Colon (tissue), 2 donors: ENCODE measurements around the gene AGAP1.

Source experiments
- FAIRE-seq: peaks from 2 replicates; lab custom pipeline; 2012; peaks lifted over from hg19 to GRCh38; lab: Jason Lieb, UNC
- donor health status: control.
- donor health status: control.

AGAP1 gene

GRCh38 chr2:235550378-235550760 lies 56.5 kb downstream of the AGAP1 start:
- no peak for FAIRE-seq

GRCh38 chr2:235550946-235551345 lies 57.1 kb downstream of the AGAP1 start:
- no peak for FAIRE-seq

GRCh38 chr2:235551965-235552364 lies 58.1 kb downstream of the AGAP1 start:
- FAIRE-seq, result no peak

GRCh38 chr2:235552671-235553070 lies 58.8 kb downstream of the AGAP1 start:
- FAIRE-seq, result no peak

- no peak for FAIRE-seq
Measured at GRCh38 chr2:235553291-235553690, 59.4 kb downstream of the AGAP1 start.

- FAIRE-seq, result no peak
Measured at GRCh38 chr2:235553696-235554100, 59.9 kb downstream of the AGAP1 start.

- no peak for FAIRE-seq
Measured at GRCh38 chr2:235554385-235554784, 60.5 kb downstream of the AGAP1 start.

GRCh38 chr2:235554936-235555335 lies 61.1 kb downstream of the AGAP1 start:
- no peak for FAIRE-seq

GRCh38 chr2:235555371-235555770 lies 61.5 kb downstream of the AGAP1 start:
- FAIRE-seq, result no peak

GRCh38 chr2:235556086-235556485 lies 62.2 kb downstream of the AGAP1 start:
- no peak for FAIRE-seq

GRCh38 chr2:235556901-235557300 lies 63.1 kb downstream of the AGAP1 start:
- no peak for FAIRE-seq

- FAIRE-seq, result no peak
Measured at GRCh38 chr2:235557903-235558302, 64.1 kb downstream of the AGAP1 start.

GRCh38 chr2:235558572-235558971 lies 64.7 kb downstream of the AGAP1 start:
- FAIRE-seq, result no peak

GRCh38 chr2:235560345-235560744 lies 66.5 kb downstream of the AGAP1 start:
- FAIRE-seq, result no peak

- FAIRE-seq, result no peak
Measured at GRCh38 chr2:235561450-235561849, 67.6 kb downstream of the AGAP1 start.

GRCh38 chr2:235562065-235562747 lies 68.4 kb downstream of the AGAP1 start:
- no peak for FAIRE-seq

GRCh38 chr2:235563056-235563910 lies 69.4 kb downstream of the AGAP1 start:
- FAIRE-seq, result no peak

GRCh38 chr2:235564066-235564465 lies 70.2 kb downstream of the AGAP1 start:
- FAIRE-seq, result no peak

GRCh38 chr2:235564884-235565530 lies 71.2 kb downstream of the AGAP1 start:
- no peak for FAIRE-seq

GRCh38 chr2:235566415-235566814 lies 72.6 kb downstream of the AGAP1 start:
- FAIRE-seq, result no peak

GRCh38 chr2:235566931-235567495 lies 73.2 kb downstream of the AGAP1 start:
- FAIRE-seq, result no peak

GRCh38 chr2:235567842-235568241 lies 74.0 kb downstream of the AGAP1 start:
- FAIRE-seq, result no peak

- FAIRE-seq, result no peak
Measured at GRCh38 chr2:235568431-235568830, 74.6 kb downstream of the AGAP1 start.
